MCF 10A (cell line): ENCODE data around the gene SPAG7. TPM values are rescaled to one million over a fixed set of nuclear protein-coding genes. Genes with fewer than 3 reads are reported as not detected.
A peak's percentile ranks its signal among the peaks of the same experiment; 100 is the strongest.

Experiments
- BruUV-seq: library from RNA; stranded (reverse); fragments of 400-500 nt; replicated peaks from 2 replicates; lab custom pipeline; 2021; lab: Mats Ljungman, UMichigan
- CTCF ChIA-PET: fragments of 300-600 bp; sonication (Branson Sonifier 250); formaldehyde crosslinking; extraction: SDS; loops from one replicate; lab custom pipeline; 2021; ENCODE audit warnings: antibody characterized with exemption, inconsistent platforms; lab: Yijun Ruan, JAX
- POLR2A ChIA-PET: fragments of 300-600, 350-650 bp; sonication (Branson Sonifier 250); formaldehyde crosslinking; extraction: SDS; loops from one replicate; lab custom pipeline; 2020; ENCODE audit warnings: antibody characterized with exemption, inconsistent platforms; lab: Yijun Ruan, JAX
- DNase-seq: peaks from one replicate; pipeline ENCODE4 v3.0.0-alpha.2; 2018; ENCODE audit not compliant: unreplicated experiment
- H3K27ac Mint-ChIP-seq: one replicate; pipeline ENCODE4 v1.8.0; 2022; ENCODE audit warnings: mild to moderate bottlenecking, low read depth, mixed read lengths; ENCODE audit not compliant: unreplicated experiment
- H3K27me3 Mint-ChIP-seq: one replicate; pipeline ENCODE4 v1.8.0; 2022; ENCODE audit warnings: mixed read lengths; ENCODE audit not compliant: insufficient read depth, unreplicated experiment
- H3K36me3 Mint-ChIP-seq: one replicate; pipeline ENCODE4 v1.8.0; 2022; ENCODE audit warnings: mild to moderate bottlenecking, moderate library complexity, mixed read lengths; ENCODE audit not compliant: insufficient read depth, unreplicated experiment
- H3K4me1 Mint-ChIP-seq: one replicate; pipeline ENCODE4 v1.8.0; 2022; ENCODE audit warnings: mixed read lengths; ENCODE audit not compliant: insufficient read depth, unreplicated experiment
- H3K4me3 Mint-ChIP-seq: one replicate; pipeline ENCODE4 v1.8.0; 2022; ENCODE audit warnings: mild to moderate bottlenecking, moderate library complexity, mixed read lengths; ENCODE audit not compliant: unreplicated experiment
- H3K9me3 Mint-ChIP-seq: one replicate; pipeline ENCODE4 v1.8.0; 2022; ENCODE audit warnings: mixed read lengths; ENCODE audit not compliant: unreplicated experiment
- intact Hi-C: fragments of 100-400 bp; cut with micrococcal nuclease; formaldehyde crosslinking; loops from 2 replicates; pipeline ENCODE4 v1.14.1; 2022
- total RNA-seq: library from RNA; stranded (reverse); gene quantifications from 2 replicates; pipeline ENCODE4 v1.2.3, GENCODE V29; 2022
- TF ChIP-seq, protein P1 (sequence below): fragments of 200-600 bp; IDR thresholded peaks from one replicate; pipeline ENCODE4 v1.8.0; 2022; ENCODE audit warnings: antibody characterized with exemption, mild to moderate bottlenecking; ENCODE audit not compliant: unreplicated experiment

SPAG7 gene
- total RNA-seq, 1 experiment from 2014 or later: 112 TPM

DNA sequence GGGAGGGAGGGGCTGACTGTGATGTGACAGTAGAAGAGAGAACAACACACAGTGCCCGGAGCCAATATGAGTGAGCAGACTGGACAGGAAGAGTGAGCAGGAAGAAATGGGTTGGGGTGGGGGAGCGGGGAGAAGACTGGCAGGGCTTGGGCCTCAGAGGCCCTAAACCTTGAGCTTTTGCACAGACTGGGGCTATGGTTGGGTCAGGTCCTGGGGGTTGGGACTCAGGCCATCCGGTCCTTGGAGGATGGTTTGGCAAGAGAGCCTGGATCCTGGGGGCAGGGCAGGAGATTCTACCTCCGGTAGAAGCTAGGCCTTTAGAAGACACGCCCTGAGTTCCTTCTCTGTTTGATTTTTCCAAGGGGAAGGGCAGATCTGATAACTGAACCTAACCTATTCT lies 18.8 kb upstream of the SPAG7 start:
- no peaks in the 10 kb centered on the region for H3K9me3 Mint-ChIP-seq
- H3K27ac Mint-ChIP-seq: peak overlapping the region; percentile 84
- H3K27me3 Mint-ChIP-seq: no peaks in the 10 kb centered on the region
- peaks cover 25% of the 10 kb centered on the region for H3K36me3 Mint-ChIP-seq
- H3K4me3 Mint-ChIP-seq: peak overlapping the region; percentile 87
- H3K4me1 Mint-ChIP-seq: peaks cover 28% of the 10 kb centered on the region
- intact Hi-C loops: no loop called here
- BruUV-seq: no TSS peak
- POLR2A ChIA-PET: interaction anchor here (0.9 to 5.6 kb wide), 12 partner anchors 8 to 179 kb away, joined by 3 to 81 read pairs (median 6); partner anchors contain the start of genes INCA1, KIF1C, PFN1 and PLD2
- DNase-seq: peak; percentile 39
- TF ChIP-seq, protein P1, sequence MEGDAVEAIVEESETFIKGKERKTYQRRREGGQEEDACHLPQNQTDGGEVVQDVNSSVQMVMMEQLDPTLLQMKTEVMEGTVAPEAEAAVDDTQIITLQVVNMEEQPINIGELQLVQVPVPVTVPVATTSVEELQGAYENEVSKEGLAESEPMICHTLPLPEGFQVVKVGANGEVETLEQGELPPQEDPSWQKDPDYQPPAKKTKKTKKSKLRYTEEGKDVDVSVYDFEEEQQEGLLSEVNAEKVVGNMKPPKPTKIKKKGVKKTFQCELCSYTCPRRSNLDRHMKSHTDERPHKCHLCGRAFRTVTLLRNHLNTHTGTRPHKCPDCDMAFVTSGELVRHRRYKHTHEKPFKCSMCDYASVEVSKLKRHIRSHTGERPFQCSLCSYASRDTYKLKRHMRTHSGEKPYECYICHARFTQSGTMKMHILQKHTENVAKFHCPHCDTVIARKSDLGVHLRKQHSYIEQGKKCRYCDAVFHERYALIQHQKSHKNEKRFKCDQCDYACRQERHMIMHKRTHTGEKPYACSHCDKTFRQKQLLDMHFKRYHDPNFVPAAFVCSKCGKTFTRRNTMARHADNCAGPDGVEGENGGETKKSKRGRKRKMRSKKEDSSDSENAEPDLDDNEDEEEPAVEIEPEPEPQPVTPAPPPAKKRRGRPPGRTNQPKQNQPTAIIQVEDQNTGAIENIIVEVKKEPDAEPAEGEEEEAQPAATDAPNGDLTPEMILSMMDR: no peak
- CTCF ChIA-PET: interaction anchor here (0.8 to 1.7 kb wide), 7 partner anchors 12 to 196 kb away, joined by 3 to 10 read pairs (median 4); partner anchors contain the start of genes KIF1C and SPAG7

DNA sequence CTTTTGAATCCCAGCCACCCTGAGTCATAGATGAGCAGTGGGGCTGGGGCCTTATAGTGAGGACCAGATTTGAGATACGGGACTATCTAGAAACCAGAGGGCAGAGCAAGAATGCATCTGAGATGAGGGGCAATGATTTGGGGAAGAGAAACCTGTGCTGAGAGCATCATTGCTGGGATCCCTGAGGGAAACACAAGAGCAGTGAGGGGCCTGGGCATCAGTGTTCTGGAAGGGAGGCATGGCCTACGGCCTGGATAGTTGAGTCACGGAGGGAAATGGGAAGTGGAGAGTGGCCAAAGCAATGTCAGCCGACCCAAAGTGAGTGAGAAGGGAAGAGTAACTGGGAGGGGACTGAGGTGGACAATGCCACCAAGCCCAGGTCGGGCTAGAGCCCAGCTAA lies 14.7 kb upstream of the SPAG7 start:
- intact Hi-C loops: no loop called here
- no peaks in the 10 kb centered on the region for H3K27me3 Mint-ChIP-seq
- TF ChIP-seq, protein P1: no peak
- peaks cover 57% of the 10 kb centered on the region for H3K36me3 Mint-ChIP-seq
- H3K4me1 Mint-ChIP-seq: peaks cover 13% of the 10 kb centered on the region
- DNase-seq: no peak
- ChIA-PET POLR2A (interaction anchor here (0.7 to 1.0 kb wide), 3 partner anchors 13 to 34 kb away, joined by 3 to 4 read pairs (median 3); no protein-coding TSS in a partner anchor), CTCF (interaction anchor here (0.9 to 1.0 kb wide), 2 partner anchors 8 to 48 kb away, joined by 3 read pairs; no protein-coding TSS in a partner anchor)
- no TSS peak for BruUV-seq
- H3K9me3 Mint-ChIP-seq: no peaks in the 10 kb centered on the region
- H3K4me3 Mint-ChIP-seq: no peak overlapping the region
- H3K27ac Mint-ChIP-seq: no peak overlapping the region

DNA sequence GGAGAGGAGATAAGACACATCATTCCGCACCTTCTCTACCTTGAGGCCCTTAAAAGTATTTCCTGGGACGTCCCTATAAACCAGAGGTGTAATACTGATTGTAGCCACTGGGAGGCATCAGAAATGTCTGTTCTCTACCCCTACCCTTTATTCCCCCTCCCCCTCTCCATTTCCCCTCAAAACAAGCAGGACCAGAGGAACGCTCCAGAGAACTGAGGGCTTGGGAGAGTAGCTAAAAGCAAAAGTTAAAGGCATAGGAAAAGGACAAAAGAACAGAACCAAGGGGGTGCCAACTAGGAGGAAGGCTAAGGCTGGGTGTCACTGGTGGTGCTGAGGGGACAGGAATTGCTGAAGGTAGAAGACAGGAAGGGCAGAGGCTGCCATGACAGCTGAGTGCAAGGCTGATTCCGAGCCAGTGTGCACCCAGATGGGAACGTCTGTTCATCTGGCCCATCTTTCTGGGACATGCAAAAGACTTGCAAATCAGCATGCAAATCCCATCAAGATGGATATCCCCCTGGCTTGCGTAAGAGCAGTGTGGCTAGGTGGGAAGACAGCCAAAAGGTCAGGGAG lies 13.1 kb upstream of the SPAG7 start:
- H3K27ac Mint-ChIP-seq: no peak overlapping the region
- no peaks in the 10 kb centered on the region for H3K9me3 Mint-ChIP-seq
- DNase-seq: peak; percentile 63
- peaks cover 5% of the 10 kb centered on the region for H3K4me1 Mint-ChIP-seq
- H3K4me3 Mint-ChIP-seq: no peak overlapping the region
- POLR2A ChIA-PET: interaction anchor here (1.0 kb wide), 1 partner anchor 9 kb away, joined by 4 read pairs; no protein-coding TSS in a partner anchor
- CTCF ChIA-PET: interaction anchor here (0.6 to 3.6 kb wide), 19 partner anchors 8 to 1631 kb away, joined by 3 to 50 read pairs (median 4); no protein-coding TSS in a partner anchor
- intact Hi-C loops: loop anchor here (1.0 kb wide), 1 partner anchor 82 kb away; no protein-coding TSS in a partner anchor
- BruUV-seq: no TSS peak
- H3K36me3 Mint-ChIP-seq: peaks cover 70% of the 10 kb centered on the region
- TF ChIP-seq, protein P1: peak; percentile 60
- H3K27me3 Mint-ChIP-seq: no peaks in the 10 kb centered on the region

DNA sequence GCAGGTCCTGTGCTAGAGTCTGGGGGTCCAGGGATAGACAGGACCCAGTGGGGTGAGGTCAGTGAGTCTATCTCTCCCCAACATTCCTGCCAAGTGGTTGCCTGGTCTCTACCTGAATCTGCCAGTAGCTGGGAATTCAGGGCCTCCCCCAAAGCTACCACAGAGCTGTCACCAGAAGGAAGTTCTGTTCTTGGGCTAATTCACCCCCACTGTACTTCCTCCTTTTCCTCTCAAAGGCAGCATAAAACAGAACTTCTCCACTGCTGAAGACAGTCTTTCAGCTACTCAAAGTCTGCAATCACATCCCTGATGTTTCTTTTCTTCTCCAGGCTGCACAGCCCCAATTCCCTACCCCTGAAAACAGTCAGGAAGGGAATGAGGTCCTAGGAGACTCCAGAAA lies 11.1 kb upstream of the SPAG7 start:
- intact Hi-C loops: no loop called here
- POLR2A ChIA-PET: interaction anchor here (1.2 to 1.6 kb wide), 3 partner anchors 8 to 10 kb away, joined by 4 to 10 read pairs (median 6); partner anchors contain the start of genes CAMTA2 and SPAG7
- Mint-ChIP-seq H3K27ac (no peak overlapping the region), H3K4me3 (no peak overlapping the region), H3K36me3 (peaks cover 79% of the 10 kb centered on the region), H3K4me1 (peaks cover 11% of the 10 kb centered on the region), H3K9me3 (no peaks in the 10 kb centered on the region), H3K27me3 (no peaks in the 10 kb centered on the region)
- TF ChIP-seq, protein P1: no peak
- BruUV-seq: no TSS peak
- CTCF ChIA-PET: interaction anchor here (0.8 to 3.6 kb wide), 2 partner anchors 9 to 83 kb away, joined by 4 to 50 read pairs; partner anchors contain the start of gene CAMTA2
- no peak for DNase-seq
